HG03064 (cell line): ENCODE results near the gene FLYWCH1.

ENCODE experiments used
- ATAC-seq: cut with Tn5 transposase; IDR thresholded peaks from one replicate; pipeline ENCODE4 v1.9.1; 2021; ENCODE audit warnings: low read depth; ENCODE audit not compliant: unreplicated experiment

FLYWCH1 gene

DNA sequence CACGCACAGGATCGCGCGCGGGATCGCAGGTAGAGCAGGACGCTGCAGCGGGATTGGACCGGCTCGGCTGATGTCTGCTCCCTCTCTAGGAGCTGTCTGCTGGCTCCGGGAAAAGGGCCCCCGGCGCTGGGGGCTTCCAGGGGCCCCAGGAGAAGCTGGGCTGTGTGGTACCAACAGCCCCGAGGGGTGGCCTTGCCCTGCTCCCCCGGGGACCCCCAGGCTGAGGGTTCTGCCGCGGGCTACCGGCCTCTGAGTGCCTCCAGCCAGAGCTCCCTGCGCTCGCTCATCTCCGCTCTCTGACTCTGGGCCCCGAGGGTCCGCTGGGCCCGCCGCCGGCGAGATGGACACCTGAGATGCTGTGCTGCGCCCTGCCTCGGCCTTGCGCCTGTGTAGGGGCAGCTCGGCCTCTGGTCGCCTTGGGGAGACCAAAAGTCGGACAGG lies 56.0 kb downstream of the FLYWCH1 start:
- no peak for ATAC-seq

DNA sequence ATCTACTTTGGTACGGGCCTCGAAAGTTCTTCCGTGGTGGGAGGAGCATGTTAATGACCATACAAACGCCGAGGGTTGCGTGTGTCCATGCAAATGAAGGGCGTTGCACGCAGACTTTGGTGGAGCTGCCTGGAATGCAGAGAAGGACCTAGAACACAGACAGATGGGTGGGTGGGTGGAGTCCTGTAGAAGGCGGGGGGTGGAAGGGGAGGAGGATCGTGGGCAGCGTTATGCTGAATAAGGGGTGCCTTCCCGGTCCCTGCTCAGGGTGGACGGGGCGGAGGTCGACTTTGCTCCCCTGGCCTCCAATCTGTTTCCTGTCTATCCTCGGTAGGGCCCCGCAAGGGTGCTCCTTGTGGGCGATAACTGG lies 56.6 kb downstream of the FLYWCH1 start:
- ATAC-seq: no peak

DNA sequence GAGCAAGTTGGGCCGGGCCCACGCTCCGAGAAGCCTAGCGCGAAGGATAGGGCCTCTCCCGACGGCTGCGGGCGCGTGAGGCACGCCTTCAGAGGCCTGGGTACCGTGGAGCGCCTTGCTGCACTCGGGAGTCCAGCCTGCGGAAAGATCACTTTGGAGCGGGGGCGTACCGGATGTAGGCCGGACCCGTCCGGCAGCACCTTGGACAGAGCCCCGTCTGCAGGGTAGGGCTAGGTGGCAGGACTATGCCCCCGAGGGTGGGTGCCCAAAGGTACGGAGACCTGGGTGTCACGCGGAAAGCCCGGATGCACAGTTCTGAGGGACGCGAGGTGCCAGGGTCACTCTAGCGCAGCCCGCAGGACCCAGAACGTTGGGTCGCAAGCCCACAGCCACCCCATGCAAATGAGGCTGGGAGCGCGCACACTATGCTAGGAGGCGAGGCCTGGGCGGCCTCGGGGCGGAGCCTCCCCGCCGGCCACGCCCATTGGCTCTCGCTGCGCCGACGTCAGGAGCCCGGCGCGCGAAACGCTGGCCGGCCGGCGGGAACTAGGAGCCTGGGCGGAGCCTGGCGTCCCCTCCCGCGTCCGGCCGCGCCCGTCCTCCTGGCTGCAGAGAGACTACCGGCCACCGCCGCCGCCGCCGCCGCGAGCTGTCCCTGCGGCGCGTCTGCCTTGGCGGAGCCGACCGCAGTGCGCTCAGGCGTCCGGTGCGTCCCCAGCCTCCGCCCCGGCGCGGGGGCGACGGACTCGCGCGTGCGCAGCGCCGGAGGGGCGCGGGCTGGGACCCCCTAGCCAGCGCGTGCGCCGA lies 57.2 kb downstream of the FLYWCH1 start, which contains the start of gene PAQR4:
PAQR4 (plus strand) TSS at position 611 of the 807 bp plus-strand sequence. CDS start 327 bp downstream, outside the sequence.
- peak; percentile 59 for ATAC-seq

DNA sequence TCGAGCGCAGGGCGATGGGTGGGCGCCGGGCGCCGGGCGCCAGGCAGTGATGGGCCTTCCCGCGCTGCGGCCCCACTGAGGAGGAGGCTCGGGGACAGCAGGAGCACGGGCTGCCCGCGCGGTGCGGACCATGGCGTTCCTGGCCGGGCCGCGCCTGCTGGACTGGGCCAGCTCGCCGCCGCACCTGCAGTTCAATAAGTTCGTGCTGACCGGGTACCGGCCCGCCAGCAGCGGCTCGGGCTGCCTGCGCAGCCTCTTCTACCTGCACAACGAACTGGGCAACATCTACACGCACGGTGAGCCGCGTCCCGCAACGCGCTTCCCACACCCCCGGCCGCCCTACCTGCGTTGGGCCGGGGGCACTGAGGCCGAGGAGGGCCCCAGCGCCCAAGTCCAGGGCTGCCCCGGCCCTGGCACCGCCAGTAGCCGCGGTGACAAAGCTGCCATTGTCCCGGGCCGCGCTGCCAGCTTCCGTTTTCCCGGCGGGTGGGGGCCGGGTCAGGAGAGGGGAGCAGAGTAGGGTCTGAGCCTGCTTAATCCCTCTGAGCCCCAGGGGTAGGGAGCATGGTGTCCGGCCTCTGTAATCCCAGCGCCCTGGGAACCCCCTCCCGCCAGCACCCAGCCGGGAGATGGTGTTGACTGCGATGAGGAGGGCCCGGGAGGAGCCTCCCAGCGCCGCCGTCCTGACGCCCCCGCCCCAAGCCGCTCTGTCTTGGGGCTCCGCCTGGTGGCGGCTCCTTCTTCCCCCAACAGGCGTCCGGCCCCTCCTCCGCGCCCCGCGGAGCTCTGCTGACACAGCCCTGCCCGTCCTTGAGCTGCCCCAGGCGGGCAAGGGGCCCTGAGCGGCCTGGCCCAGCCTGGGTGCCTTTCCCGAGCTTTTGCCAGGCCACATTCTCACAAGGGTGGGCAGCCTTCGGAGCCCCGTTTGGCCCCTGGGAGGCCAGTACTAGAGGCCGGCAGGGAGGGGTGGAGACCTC lies 58.1 kb downstream of the FLYWCH1 start:
- peak; percentile 30 for ATAC-seq

DNA sequence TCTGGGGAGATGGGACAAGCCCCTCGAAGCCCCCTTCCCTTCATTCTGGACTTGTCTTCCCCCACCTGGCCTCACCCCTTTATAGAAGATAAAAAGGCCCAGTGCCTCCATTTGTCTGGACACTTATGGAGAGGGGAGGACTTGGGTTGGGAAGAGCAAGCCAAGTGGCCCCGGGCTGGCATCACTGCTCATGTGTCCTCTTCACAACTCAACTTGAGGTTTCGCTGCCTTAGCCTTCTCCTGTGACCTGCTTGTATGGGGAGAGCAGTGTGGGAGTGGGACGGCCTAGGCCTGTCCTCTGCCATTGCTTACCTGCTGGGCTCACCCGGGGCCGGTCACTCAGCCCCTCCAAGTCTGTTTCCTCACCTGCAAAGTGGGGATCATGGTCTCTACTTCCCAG lies 58.8 kb downstream of the FLYWCH1 start:
- no peak for ATAC-seq

DNA sequence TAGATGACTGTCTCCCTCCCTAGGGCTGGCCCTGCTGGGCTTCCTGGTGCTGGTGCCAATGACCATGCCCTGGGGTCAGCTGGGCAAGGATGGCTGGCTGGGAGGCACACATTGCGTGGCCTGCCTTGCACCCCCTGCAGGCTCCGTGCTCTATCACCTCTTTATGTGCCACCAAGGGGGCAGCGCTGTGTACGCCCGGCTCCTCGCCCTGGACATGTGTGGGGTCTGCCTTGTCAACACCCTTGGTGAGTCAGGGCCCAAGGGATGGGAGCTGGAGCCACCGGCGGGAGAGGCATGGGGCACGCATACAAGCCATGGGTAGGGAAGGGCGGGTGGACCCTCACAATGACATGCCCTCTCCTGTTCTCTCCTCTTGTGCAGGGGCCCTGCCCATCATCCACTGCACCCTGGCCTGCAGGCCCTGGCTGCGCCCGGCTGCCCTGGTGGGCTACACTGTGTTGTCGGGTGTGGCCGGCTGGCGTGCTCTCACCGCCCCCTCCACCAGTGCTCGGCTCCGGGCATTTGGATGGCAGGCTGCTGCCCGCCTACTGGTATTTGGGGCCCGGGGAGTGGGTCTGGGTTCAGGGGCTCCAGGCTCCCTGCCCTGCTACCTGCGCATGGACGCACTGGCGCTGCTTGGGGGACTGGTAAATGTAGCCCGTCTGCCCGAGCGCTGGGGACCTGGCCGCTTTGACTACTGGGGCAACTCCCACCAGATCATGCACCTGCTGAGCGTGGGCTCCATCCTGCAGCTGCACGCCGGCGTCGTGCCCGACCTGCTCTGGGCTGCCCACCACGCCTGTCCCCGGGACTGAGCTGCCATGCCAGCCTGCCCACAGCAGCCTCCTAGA lies 59.6 kb downstream of the FLYWCH1 start:
- ATAC-seq: no peak

DNA sequence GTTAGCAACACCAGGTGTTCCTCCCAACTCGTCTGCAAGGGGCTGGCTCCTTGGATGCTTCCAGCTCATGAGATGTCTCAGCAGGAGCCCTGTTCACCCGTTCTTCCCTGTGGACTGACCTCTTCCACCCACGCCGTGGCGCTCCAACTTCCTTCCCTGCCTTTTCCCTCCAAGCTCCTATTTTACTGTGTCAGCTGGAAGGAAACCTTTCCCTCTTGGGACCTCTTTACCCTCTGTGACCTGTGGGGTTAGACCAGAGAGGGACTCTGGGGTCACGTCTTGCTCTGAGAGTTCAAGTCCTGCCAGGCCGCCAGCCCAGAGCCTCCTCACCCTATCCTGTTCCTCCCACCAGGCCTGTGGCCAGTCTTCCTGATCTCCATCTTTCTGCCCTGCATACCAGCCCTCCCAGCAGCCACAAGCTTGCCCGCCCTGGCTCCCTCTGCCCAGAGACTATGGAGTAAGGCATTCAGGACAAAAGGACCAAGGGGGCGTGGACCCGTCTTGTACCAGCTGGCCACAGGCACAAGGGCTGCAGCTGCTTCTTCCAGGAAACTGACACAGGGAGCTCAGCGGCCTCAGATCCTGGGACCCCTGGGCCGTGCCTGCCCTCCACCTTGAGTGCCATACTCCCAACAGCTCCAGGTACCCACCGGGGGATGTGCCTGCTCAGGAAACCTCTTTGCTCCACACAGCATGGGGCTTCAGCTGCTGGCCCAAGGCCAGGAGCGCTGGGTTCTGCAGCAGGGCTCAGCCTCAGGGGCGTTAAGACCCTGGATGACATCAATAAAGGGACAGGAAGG lies 60.5 kb downstream of the FLYWCH1 start:
- no peak for ATAC-seq

DNA sequence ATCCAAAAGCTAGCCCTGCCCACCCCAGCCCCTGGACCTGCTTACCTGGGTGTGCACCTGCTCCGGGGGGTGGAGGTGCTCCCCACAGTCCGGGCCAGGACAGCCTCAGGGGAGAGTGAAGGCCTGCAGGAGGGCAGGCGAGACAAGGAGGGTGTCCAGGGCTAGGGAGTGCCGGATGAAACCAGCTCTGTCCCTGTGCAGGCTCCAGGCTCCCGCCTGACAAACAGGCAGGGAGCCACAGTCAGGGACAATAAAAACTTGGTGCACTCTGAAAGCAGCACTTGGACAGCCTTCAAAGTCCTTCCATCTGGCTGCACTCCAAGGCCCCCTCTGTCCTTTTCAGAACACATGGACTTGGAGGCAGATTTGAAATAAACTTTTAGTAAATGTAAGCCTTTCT lies 61.4 kb downstream of the FLYWCH1 start:
- ATAC-seq: no peak

DNA sequence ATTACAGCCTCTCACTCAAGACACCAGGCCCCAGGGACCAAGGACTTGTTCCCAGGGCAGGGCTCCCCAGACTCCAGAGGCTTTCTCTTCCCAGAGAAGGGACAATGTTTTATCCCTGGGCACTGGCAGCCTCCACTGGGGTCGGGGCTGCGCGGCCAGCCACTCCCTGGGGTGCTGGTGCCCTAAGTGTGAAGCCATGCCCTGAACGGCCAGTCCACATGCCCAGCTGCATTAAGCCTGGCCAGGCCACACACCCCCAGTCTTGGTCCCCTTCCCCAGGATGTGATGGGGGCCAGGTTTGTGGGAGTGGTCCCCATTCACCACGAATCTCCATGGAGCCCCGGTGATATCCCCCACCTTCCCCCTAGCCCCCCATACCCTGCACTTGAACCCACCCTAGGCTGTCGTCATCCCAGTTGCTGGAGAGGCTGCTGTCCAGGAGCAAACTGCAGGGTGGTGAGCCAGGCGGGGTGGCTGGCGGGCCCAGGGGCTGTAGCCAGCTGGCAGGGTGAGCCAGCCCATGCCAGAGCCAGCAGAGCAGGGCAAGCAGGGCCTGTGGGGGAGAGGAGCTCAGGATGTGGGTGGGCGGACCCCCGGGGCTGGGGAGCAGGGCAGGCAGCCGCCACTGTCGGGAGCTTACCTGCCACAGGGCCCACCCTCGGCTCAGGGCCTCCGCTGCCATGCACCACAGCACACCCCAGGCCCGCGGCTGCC lies 62.0 kb downstream of the FLYWCH1 start:
- ATAC-seq: no peak

DNA sequence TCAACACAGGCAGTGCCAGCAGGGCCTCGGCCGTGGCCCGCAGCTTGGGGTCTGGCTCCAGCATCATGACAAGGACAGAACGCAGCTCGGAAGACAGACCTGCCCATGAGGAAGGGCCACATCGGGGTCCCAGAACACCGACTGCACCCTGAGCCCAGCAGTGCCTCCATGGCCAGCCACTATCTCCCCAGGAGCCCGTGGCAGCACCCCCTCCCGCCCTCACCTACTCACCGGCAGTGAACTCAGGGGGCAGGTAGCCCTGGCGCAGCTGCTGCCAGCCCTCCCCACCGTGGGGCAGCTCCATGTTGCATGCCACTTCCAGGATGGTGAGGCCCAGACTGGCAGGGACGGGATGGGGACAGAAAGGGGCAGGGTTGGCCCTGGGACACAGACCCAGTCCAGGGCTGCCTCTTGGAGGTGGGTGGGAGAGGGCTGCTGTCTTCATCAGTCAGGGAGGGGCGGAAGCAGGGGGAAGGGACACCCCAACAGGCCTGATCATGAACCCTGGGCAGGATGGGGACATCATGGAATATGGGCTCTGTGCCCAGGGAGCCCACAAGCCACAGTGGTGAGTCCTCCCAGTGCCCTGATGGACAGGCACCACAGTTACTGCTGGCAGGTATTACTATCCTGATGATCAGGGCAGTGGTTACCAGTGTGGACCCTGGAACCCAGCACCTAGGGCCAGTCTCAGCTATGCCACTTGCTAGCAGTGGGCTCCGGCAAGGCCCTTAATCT lies 62.8 kb downstream of the FLYWCH1 start:
- no peak for ATAC-seq

DNA sequence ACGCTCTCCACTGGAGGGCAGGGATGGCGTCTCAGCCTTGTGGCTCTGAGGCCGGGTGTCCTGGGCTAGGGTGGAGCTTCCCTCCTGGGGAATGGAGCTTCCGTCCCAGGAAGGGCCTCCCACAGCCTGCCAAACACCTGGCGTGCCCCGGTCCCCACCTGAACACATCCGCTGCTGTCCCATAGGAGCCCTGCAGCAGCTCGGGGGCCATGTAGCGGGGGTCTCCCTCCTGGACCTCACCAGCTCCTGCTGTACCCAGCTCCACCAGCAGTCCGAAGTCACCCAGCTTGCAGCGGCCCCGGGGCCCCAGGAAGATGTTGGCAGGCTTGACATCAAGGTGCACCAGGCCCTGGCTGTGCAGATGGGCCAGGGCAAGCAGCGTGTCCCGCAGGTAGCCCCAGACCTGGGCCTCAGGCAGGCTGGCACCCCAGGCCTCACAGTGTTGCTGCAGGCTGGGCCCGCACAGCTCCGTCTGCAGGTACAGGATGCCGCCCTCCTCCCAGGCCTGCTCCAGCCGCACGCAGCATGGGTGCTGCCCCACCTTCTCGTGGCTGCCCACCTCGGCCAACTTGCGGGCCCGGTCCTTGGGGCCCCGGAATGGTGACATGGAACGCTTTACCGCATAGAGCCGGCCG lies 63.5 kb downstream of the FLYWCH1 start:
- no peak for ATAC-seq

DNA sequence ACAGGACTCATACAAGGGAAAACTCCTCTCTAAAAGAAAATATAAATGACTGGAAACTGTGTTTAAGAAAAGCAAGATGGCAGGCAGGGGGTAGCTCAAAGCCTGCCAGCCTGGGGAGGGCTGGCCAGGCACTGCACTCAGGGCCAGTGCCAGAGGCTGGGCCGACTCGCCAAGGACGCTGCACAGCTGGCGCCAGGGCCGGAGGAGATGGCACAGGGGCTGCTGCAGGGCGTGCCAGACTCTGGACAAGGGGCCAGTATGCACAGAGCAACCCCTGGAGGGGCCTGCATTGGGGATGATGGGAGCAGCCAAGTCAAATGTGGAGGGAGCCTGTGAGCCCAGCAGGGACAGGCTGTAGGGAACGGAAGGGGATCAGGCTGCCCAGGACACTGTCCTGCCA lies 64.5 kb downstream of the FLYWCH1 start:
- ATAC-seq: no peak

DNA sequence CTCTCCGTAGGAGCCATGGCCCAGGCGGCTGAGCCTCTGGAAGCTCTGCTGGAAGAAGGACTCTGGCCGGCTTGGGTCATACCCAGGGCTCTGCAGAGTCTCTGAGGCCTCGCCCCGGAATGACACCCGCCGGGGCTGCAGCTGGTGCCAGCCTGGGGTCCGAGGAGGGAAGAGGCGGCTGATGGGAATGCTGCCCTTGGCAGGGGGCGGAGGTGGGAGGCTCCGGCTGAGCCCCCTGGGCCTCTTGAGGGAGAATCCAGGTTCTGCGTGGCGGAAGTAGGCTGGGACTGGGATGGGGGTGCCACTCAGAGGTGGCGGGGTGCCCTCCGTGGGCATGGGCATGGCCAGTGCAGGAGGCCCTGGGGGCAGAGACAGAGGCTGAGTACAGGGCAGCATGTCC lies 64.9 kb downstream of the FLYWCH1 start:
- no peak for ATAC-seq

DNA sequence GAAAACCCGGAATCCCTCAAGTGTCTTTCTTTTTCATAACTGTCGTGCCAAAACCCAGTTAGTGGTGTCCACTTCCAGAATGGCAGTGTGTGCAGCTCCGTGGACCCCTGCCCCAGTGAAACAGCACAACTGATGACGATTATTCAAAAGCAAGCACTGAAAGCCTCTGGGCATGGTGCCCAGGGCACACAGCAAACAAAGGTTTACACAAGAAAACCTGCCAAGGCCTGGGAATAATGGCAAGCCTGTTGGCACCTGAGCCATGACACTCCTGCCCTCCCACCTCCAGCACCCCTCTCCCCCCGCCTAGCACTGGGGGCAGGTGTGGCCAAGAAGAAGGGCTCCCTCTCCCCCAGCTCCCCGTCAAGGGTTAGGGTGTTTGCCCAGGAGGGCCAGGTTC lies 65.7 kb downstream of the FLYWCH1 start:
- no peak for ATAC-seq

DNA sequence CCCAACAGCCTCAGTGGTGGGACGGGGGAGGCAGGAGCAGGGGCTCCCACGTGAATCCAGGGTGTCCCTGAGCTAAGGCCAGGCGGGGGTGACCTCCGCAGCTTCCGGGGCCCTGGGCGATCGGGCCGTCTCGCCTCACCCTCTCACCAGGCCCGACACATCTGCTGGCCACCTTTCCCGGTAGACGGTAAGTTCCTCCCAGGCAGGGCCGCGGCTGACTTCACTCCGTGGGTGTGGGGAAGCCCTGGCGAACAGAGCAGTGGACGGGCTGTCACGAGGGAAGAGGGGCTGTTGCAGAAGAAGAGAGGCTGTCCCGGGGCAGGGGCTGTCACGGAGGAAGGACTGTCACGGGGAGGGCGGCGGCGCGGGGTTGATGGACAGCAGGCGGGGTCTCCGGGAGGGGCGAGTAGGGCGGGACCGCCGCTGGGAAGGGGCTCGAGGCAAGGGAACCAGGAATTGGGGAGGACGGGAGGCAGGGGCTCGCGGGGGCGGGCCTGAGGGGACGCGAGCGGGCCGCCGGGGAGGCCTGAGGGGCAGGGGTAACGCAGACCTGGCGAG lies 68.0 kb downstream of the FLYWCH1 start:
- ATAC-seq: no peak

DNA sequence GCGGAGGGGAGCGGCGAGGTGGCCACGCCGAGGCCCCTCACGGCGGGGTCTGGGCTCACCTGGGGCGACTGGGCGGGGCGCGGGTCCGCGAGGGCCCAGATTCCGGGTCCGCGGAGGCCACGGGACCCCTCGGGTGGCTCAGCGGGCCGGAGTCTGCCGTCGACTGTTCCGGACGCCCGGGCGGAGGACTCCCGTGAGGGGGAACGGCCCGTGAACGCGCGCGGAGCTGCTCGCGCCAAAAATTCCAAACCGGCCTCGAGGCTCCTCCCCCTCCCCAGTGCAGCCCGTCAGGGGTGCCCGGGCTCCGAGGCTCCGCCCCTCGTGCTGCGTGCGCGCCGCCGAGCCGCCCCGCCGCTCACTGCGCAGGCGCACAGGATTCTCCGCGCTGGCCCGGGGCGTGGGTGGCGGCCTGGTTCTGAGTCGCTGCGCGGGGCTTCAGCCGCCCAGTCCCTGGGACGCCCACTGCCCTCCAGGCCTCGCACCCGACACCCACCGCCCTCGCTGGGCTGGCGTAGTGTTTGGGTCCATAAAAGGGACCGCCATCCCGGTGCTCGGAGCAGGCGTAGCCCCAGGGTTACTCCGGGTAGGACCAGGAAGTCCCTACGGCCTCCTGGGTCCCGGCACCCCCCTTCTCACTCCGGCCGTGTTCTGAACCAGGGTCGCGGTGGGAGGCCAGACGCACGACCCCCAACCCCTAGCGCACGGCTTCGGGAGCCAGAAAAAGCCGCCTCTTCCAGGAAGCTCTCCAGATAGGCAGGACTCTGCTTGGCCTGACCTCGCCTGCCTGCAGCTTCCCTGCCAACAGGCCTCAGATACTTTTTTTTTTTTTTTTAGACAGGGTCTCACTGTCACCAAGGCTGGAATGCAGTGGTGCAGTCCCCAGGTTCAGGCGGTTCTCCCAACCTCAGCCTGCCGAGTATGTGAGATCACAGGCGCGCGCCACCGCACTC lies 68.8 kb downstream of the FLYWCH1 start, which contains the start of gene PKMYT1:
PKMYT1 (minus strand) TSS at position 220 of the 950 bp plus-strand sequence. CDS start 789 bp downstream, outside the sequence.
- ATAC-seq: peak; percentile 44
